ENCODE data around the gene CYP8B1. TPM values are rescaled to one million over a fixed set of nuclear protein-coding genes. Genes with fewer than 3 reads are reported as not detected.

Gene CYP8B1, protein sequence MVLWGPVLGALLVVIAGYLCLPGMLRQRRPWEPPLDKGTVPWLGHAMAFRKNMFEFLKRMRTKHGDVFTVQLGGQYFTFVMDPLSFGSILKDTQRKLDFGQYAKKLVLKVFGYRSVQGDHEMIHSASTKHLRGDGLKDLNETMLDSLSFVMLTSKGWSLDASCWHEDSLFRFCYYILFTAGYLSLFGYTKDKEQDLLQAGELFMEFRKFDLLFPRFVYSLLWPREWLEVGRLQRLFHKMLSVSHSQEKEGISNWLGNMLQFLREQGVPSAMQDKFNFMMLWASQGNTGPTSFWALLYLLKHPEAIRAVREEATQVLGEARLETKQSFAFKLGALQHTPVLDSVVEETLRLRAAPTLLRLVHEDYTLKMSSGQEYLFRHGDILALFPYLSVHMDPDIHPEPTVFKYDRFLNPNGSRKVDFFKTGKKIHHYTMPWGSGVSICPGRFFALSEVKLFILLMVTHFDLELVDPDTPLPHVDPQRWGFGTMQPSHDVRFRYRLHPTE
- not detected for total RNA-seq

GRCh38 chr3:42875325-42876151, at the start of gene CYP8B1:
CYP8B1 (minus strand) TSS chr3:42875879; CDS start chr3:42875816, 63 bp downstream.
- Histone ChIP-seq H3K4me3 (no peak within 1 kb of the TSS), H3K27ac (no peak within 1 kb of the TSS), H3K9me3 (no peaks in the 10 kb centered on the region), H3K36me3 (no peaks in the 10 kb centered on the region), H3K4me1 (peaks cover under 1 to 4% (median 2%) of the 10 kb centered on the region in 3 donors), H3K27me3 (no peaks in the 10 kb centered on the region)
- DNase-seq: no peak
- intact Hi-C loops (cut with DNase I): no loop called here
- WGBS, 2 donors: 71 to 72% methylated on average over 4 to 5 of the region's 13 CpGs
- no peak for TF ChIP-seq POLR2A (IDR thresholded peaks at IDR 0.05)
- TF ChIP-seq, protein P1, sequence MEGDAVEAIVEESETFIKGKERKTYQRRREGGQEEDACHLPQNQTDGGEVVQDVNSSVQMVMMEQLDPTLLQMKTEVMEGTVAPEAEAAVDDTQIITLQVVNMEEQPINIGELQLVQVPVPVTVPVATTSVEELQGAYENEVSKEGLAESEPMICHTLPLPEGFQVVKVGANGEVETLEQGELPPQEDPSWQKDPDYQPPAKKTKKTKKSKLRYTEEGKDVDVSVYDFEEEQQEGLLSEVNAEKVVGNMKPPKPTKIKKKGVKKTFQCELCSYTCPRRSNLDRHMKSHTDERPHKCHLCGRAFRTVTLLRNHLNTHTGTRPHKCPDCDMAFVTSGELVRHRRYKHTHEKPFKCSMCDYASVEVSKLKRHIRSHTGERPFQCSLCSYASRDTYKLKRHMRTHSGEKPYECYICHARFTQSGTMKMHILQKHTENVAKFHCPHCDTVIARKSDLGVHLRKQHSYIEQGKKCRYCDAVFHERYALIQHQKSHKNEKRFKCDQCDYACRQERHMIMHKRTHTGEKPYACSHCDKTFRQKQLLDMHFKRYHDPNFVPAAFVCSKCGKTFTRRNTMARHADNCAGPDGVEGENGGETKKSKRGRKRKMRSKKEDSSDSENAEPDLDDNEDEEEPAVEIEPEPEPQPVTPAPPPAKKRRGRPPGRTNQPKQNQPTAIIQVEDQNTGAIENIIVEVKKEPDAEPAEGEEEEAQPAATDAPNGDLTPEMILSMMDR (IDR thresholded peaks at IDR 0.05): no peak

GRCh38 chr3:42923606-42924005, 47.9 kb upstream of the CYP8B1 start:
- Histone ChIP-seq H3K4me3 (no peak overlapping the region), H3K36me3 (no peaks in the 10 kb centered on the region), H3K27me3 (no peaks in the 10 kb centered on the region), H3K4me1 (no peaks in the 10 kb centered on the region), H3K9me3 (peaks cover 0 to 12% (median 0%) of the 10 kb centered on the region in 3 donors), H3K27ac (no peak overlapping the region)
- WGBS, 2 donors: 94% methylated on average over 4 of the region's 4 CpGs
- DNase-seq: no peak
- no peak for TF ChIP-seq POLR2A (IDR thresholded peaks at IDR 0.05)
- TF ChIP-seq, protein P1 (IDR thresholded peaks at IDR 0.05): no peak
- intact Hi-C loops (cut with DNase I): no loop called here

DNA sequence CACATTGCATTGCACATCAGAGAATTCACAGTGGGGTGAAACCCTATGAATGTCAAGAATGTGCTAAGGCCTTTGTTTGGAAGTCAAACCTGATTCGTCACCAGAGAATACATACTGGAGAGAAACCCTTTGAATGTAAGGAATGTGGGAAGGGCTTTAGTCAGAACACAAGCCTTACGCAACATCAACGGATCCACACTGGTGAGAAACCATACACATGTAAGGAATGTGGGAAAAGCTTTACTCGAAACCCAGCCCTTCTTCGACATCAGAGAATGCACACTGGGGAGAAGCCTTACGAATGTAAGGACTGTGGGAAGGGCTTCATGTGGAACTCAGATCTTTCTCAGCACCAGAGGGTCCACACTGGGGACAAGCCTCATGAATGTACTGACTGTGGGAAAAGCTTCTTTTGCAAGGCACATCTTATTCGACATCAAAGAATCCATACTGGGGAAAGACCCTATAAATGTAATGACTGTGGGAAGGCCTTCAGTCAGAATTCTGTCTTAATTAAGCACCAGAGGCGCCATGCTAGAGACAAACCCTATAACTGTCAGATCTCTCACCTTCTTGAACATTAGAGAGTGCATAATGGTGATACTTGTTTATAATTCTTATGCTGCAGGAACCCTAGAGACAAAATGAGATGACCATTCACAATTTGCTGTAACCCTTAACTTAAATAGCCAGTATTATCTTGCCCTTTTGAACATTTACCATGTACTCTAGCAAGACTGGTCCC, 39.3 kb upstream of the CYP8B1 start:
- H3K27me3 ChIP-seq: no peaks in the 10 kb centered on the region
- TF ChIP-seq POLR2A (IDR thresholded peaks at IDR 0.05): no peak
- TF ChIP-seq, protein P1 (IDR thresholded peaks at IDR 0.05): no peak
- H3K36me3 ChIP-seq: peaks cover 0 to 52% (median 7%) of the 10 kb centered on the region in 3 donors
- no peak overlapping the region for H3K4me3 ChIP-seq
- intact Hi-C loops (cut with DNase I): no loop called here
- H3K4me1 ChIP-seq: no peaks in the 10 kb centered on the region
- no peak overlapping the region for H3K27ac ChIP-seq
- DNase-seq: no peak
- H3K9me3 ChIP-seq: peaks cover 0 to 91% (median 62%) of the 10 kb centered on the region in 3 donors
- WGBS, 2 donors: 72 to 92% methylated on average over 8 of the region's 8 CpGs

- H3K36me3 ChIP-seq: peaks cover 0 to 73% (median 7%) of the 10 kb centered on the region in 3 donors
- no peak for TF ChIP-seq POLR2A (IDR thresholded peaks at IDR 0.05)
- TF ChIP-seq, protein P1 (IDR thresholded peaks at IDR 0.05): no peak
Measured at GRCh38 chr3:42911551-42911950, 35.9 kb upstream of the CYP8B1 start.

More at GRCh38 chr3:42911551-42911950, 35.9 kb upstream of the CYP8B1 start:
- Histone ChIP-seq H3K27me3 (no peaks in the 10 kb centered on the region), H3K4me1 (peaks cover 0 to 10% (median 4%) of the 10 kb centered on the region in 3 donors), H3K9me3 (peaks cover 0 to 61% (median 44%) of the 10 kb centered on the region in 3 donors), H3K4me3 (no peak overlapping the region), H3K27ac (no peak overlapping the region)
- 90 to 97% methylated on average over 2 of the region's 2 CpGs for WGBS, 2 donors
- DNase-seq: no peak
- intact Hi-C loops (cut with DNase I): no loop called here

All from esophagus squamous epithelium (tissue), 5 donors.